Measurements from ENCODE around the gene VEPH1. TPM values are rescaled to one million over a fixed set of nuclear protein-coding genes. Genes with fewer than 3 reads are reported as not detected.

The VEPH1 gene
- total RNA-seq, 1 experiment from 2014 or later: 7.7 TPM

DNA sequence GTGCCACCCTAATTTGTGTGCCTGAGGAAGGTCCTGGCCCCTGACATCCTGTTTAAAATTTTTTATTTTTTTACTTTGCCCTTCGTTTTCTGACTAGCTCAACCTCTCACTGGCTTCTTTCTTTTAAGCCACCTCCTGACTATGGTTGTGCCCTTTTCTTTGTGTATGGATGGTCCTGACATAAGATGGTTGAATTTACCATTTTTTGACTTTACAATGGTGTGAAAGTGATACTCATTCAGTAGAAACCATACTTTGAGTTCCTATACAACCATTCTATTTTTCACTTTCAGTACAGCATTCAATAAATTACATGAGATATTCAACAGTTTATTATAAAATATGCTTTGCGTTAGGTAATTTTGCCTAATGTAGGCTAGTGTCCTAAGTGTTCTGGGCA lies 140.9 kb downstream of the VEPH1 start:
- no peaks in the 10 kb centered on the region for H3K27me3 Mint-ChIP-seq (ENCODE audit: low read depth)
- no peaks in the 10 kb centered on the region for H3K79me2 ChIP-seq (ENCODE audit: insufficient read depth, low read length)

More for the DNA sequence above, 140.9 kb downstream of the VEPH1 start:
- H2BK20ac ChIP-seq (ENCODE audit: low read depth, low read length, poor library complexity, severe bottlenecking): no peak overlapping the region
- no peak overlapping the region for H3K23ac ChIP-seq (ENCODE audit: insufficient read length, low read depth, low read length)
- no peak overlapping the region for H4K5ac ChIP-seq (ENCODE audit: insufficient read length, low read depth, low read length)
- no peaks in the 10 kb centered on the region for H3K4me1 ChIP-seq (ENCODE audit: insufficient read depth, low read length)
- no peak overlapping the region for H3K27ac Mint-ChIP-seq
- no peaks in the 10 kb centered on the region for H3K9me3 Mint-ChIP-seq
- no peak overlapping the region for H4K91ac ChIP-seq (ENCODE audit: insufficient read length, low read depth, low read length)
- H3K9me3 ChIP-seq (ENCODE audit: control insufficient read depth, low read depth, low read length): no peaks in the 10 kb centered on the region
- no peaks in the 10 kb centered on the region for H4K20me1 ChIP-seq (ENCODE audit: control insufficient read depth, insufficient read depth, insufficient read length)
- H3K27ac ChIP-seq (ENCODE audit: insufficient read length, low read depth, low read length): no peak overlapping the region
- DNase-seq: no peak
- H3K9ac ChIP-seq (ENCODE audit: extremely low read depth, insufficient read length, low read length): no peak overlapping the region
- no peaks in the 10 kb centered on the region for H3K79me1 ChIP-seq (ENCODE audit: insufficient read depth, low read depth, low read length, poor library complexity, severe bottlenecking)
- H3K18ac ChIP-seq (ENCODE audit: insufficient read length, low read depth, low read length): no peak overlapping the region
- H3K4me2 ChIP-seq (ENCODE audit: insufficient read depth, insufficient read length, low read length): no peak overlapping the region
- H2AK5ac ChIP-seq (ENCODE audit: insufficient read length, low read length): no peak overlapping the region
- no peaks in the 10 kb centered on the region for H3K4me1 Mint-ChIP-seq
- no CpG with 5 or more reads among the region's 2 CpGs for WGBS (ENCODE audit: extremely low coverage, insufficient read length, low lambda C conversion rate)
- H3T11ph ChIP-seq (ENCODE audit: low read length): no peak overlapping the region
- no peak overlapping the region for H2AFZ ChIP-seq (ENCODE audit: low read length)
- no peaks in the 10 kb centered on the region for H3K36me3 Mint-ChIP-seq (ENCODE audit: insufficient read depth in 1 of 3, low read depth in 3 of 3)
- no peak overlapping the region for H3K56ac ChIP-seq (ENCODE audit: insufficient read length, low read depth, low read length)
- H2BK12ac ChIP-seq (ENCODE audit: insufficient read length, low read depth, low read length): no peak overlapping the region
- no peak overlapping the region for H3K14ac ChIP-seq (ENCODE audit: insufficient read depth, low read length)
- H3K23me2 ChIP-seq (ENCODE audit: insufficient read length, low read depth, low read length, poor library complexity, severe bottlenecking): no peaks in the 10 kb centered on the region
- H3K4ac ChIP-seq (ENCODE audit: low read depth, low read length): no peak overlapping the region
- no peaks in the 10 kb centered on the region for H3K27me3 ChIP-seq (ENCODE audit: insufficient read depth, low read length)
- H2BK15ac ChIP-seq (ENCODE audit: low read depth, low read length): no peak overlapping the region
- H3K4me3 Mint-ChIP-seq: no peak overlapping the region
- TF ChIP-seq, protein P1, sequence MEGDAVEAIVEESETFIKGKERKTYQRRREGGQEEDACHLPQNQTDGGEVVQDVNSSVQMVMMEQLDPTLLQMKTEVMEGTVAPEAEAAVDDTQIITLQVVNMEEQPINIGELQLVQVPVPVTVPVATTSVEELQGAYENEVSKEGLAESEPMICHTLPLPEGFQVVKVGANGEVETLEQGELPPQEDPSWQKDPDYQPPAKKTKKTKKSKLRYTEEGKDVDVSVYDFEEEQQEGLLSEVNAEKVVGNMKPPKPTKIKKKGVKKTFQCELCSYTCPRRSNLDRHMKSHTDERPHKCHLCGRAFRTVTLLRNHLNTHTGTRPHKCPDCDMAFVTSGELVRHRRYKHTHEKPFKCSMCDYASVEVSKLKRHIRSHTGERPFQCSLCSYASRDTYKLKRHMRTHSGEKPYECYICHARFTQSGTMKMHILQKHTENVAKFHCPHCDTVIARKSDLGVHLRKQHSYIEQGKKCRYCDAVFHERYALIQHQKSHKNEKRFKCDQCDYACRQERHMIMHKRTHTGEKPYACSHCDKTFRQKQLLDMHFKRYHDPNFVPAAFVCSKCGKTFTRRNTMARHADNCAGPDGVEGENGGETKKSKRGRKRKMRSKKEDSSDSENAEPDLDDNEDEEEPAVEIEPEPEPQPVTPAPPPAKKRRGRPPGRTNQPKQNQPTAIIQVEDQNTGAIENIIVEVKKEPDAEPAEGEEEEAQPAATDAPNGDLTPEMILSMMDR (conservative IDR thresholded peaks at IDR 0.05): no peak
- H2BK120ac ChIP-seq (ENCODE audit: low read depth, low read length, poor library complexity, severe bottlenecking): no peak overlapping the region
- H4K8ac ChIP-seq (replicated peaks; ENCODE audit: insufficient read length, low read depth, low read length): no peak overlapping the region
- no peak overlapping the region for H2BK5ac ChIP-seq (ENCODE audit: insufficient read length, low read length)
